ENCODE measurements around the gene LIFR.

LIFR gene

DNA sequence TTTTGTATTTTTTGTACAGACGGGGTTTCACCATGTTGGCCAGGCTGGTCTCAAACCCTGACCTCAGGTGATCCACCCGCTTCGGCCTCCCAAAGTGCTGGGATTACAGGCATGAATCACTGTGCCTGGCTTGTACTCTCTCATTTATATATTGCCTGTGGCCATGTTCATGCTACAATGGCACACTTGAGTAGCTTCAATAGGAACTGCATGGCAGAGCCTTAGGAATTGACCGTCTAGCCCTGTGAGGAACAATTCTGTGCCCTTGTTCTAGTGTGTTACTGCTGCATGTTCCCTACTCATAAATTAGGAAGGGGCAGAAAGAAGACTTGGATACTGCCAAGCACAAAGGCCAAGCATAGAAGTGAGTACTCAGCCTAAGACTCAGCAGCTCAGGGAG is 104.2 kb downstream of the LIFR start:
- no peak for TF ChIP-seq CTCF (IDR thresholded peaks at IDR 0.05; ENCODE audit: control insufficient read depth, insufficient read depth, low read depth, low read length, missing control alignments)
- no peak overlapping the region for H3K4me3 ChIP-seq (ENCODE audit: control insufficient read depth, low read depth, low read length)
- DNase-seq (ENCODE audit: low read depth) = no peak

DNA sequence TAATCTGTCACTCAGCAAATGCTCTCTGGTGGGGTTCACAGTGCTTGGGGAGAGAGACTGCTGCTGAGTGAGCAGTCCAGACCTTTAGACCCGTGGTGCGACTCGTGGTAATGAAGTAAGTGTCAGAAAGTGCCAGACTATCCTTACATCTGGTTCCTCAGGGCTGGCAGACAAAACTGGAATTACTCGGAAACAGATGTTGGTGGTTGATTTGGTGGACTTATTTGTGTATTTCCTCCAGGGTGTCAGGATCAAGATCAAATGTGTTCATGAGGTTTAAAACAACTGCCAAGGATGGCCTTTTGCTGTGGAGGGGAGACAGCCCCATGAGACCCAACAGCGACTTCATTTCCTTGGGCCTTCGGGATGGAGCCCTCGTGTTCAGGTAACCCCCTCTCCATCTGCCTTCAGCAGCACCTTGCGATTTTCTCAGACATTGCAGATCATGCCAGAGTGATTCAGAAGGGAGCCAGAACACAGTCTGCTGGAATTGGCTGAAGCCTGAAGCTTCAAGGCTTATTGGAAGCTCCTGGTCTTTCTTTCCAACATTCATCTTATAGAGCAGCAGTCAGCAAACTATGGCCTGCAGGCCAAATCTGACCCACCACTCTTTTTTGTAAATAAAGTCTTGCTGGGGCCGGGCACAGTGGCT is 105.2 kb downstream of the LIFR start:
- H3K4me3 ChIP-seq (ENCODE audit: control insufficient read depth, low read depth, low read length) = no peak overlapping the region
- no peak for DNase-seq (ENCODE audit: low read depth)
- TF ChIP-seq CTCF (IDR thresholded peaks at IDR 0.05; ENCODE audit: control insufficient read depth, insufficient read depth, low read depth, low read length, missing control alignments) = no peak

DNA sequence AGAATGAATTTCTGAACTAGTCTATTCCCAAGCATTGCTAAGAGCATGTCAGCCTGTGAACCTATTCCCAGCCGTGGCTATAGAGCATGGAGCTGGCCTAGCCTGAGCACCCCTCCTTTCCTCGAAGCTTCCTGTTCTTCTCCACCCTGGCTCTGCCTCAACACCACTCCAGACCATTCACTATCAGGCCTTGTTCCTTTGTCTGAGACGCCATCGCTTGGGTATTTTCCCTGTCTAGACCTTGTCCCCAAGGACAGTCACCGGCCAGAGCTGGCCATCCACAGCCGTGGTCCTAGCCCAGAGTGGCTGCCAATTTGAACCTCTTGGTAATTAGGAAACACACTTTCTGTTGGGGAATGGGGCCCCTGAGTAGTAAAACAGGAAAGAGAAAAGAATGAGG is 105.8 kb downstream of the LIFR start:
- no peak for DNase-seq (ENCODE audit: low read depth)
- H3K4me3 ChIP-seq (ENCODE audit: control insufficient read depth, low read depth, low read length) = no peak overlapping the region
- no peak for TF ChIP-seq CTCF (IDR thresholded peaks at IDR 0.05; ENCODE audit: control insufficient read depth, insufficient read depth, low read depth, low read length, missing control alignments)

DNA sequence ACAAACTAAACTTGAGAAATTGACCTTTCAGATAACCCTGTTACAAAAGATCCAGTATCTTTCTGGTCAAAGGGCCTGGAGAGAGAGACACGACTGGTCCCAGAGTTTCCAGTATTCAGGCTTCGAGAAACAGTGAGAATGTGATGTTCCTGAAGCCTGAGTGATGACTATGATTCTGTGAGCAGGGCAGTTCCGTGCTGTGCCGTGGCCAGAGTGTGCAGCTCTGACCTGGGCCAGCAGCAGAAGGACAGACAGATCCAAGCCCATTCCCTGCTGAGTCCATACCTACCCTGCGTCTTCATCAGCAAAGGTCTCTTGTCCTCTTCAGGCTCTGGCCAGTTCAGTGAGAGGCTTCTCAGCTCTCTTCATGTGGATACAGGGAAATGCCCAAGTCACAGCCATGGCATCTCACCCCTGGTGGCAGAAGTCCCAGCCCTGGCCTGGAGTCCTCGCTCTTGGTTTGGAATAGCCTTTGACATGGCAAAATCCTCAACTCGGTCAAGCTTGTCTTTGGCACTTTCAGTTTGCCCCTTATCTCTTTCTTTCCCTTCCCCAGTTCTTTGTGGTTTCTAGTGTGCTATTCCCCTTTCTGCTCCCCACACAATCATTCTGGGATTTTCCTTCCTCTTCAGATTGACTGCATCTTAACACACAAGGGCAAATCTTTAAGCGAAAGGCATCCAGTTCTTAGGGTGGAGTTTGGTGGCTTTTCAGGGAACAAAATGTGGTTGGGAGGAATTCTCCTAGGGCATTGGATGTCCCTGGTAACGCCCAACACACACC is 107.7 kb downstream of the LIFR start:
- DNase-seq (ENCODE audit: low read depth) = no peak
- TF ChIP-seq CTCF (IDR thresholded peaks at IDR 0.05; ENCODE audit: control insufficient read depth, insufficient read depth, low read depth, low read length, missing control alignments) = no peak
- H3K4me3 ChIP-seq (ENCODE audit: control insufficient read depth, low read depth, low read length) = no peak overlapping the region

DNA sequence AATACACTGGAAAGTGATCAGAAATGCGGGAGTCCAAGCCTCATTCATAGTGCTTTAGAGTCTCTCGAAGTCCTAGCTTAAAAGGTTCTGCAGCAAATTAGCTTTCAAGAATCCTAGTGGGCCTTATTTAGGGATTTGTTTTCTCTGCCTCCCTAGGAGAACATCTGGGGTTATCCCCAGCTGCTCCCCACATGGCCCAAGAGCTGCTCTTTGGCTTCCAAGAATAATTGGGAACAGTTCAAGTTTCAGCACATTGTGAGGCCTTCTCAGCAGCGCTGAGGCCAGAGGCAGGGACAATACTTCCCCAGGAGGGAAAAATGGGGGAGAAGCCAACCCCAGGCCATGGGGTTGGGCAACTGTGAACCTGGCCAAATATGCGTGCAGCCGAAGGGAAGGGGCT is 108.7 kb downstream of the LIFR start:
- DNase-seq (ENCODE audit: low read depth) = no peak
- no peak for TF ChIP-seq CTCF (IDR thresholded peaks at IDR 0.05; ENCODE audit: control insufficient read depth, insufficient read depth, low read depth, low read length, missing control alignments)
- no peak overlapping the region for H3K4me3 ChIP-seq (ENCODE audit: control insufficient read depth, low read depth, low read length)

DNA sequence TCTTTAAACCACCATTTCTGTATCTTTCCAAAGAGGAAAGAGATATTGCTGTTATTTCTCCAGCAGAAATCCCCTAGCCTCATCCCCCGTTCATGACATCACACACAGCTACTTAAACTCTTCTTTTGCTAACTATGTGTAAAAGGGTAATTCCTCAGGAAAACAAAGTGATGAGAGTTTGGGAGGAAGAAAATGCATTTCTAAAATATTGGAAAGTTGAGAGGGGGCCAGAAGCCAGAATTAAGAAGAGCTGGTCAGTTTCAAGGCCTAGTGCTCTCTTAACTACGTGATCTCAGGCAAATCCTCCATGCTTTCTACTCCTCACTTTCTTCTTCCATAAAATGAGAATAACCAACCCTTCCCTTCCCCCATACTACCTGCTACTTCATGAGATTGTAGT is 109.4 kb downstream of the LIFR start:
- TF ChIP-seq CTCF (IDR thresholded peaks at IDR 0.05; ENCODE audit: control insufficient read depth, insufficient read depth, low read depth, low read length, missing control alignments) = no peak
- no peak overlapping the region for H3K4me3 ChIP-seq (ENCODE audit: control insufficient read depth, low read depth, low read length)
- no peak for DNase-seq (ENCODE audit: low read depth)
